Fibroblast of the aortic adventitia (primary cell): ENCODE measurements around the gene TMEM143. TPM values are rescaled to one million over a fixed set of nuclear protein-coding genes. Genes with fewer than 3 reads are reported as not detected.
A peak's percentile ranks its signal among the peaks of the same experiment; 100 is the strongest.

Experiments
- DNase-seq: peaks from one replicate; pipeline ENCODE4 v3.0.0-alpha.2; 2010; ENCODE audit warnings: low read depth
- H3K4me3 ChIP-seq: 2 replicates; pipeline ENCODE4 v1.5.1; 2011; ENCODE audit warnings: low read depth, mild to moderate bottlenecking, control low read depth, low read length, moderate library complexity
- total RNA-seq: library from RNA; depleted of rRNA; stranded (reverse); fragments of >200 nt; gene quantifications from 2 replicates; pipeline ENCODE4 v1.2.3, GENCODE V29; 2012; ENCODE audit warnings: low replicate concordance
- TF ChIP-seq, protein P1 (sequence below): IDR thresholded peaks from 2 replicates; pipeline ENCODE4 v1.5.1; 2011; ENCODE audit warnings: mild to moderate bottlenecking, low read length, control low read depth, inconsistent platforms; ENCODE audit not compliant: insufficient read depth

TMEM143 gene
- total RNA-seq, 1 donor: 5.0 TPM

GRCh38 chr19:48348045-48348444, 15.7 kb downstream of the TMEM143 start:
- TF ChIP-seq, protein P1, sequence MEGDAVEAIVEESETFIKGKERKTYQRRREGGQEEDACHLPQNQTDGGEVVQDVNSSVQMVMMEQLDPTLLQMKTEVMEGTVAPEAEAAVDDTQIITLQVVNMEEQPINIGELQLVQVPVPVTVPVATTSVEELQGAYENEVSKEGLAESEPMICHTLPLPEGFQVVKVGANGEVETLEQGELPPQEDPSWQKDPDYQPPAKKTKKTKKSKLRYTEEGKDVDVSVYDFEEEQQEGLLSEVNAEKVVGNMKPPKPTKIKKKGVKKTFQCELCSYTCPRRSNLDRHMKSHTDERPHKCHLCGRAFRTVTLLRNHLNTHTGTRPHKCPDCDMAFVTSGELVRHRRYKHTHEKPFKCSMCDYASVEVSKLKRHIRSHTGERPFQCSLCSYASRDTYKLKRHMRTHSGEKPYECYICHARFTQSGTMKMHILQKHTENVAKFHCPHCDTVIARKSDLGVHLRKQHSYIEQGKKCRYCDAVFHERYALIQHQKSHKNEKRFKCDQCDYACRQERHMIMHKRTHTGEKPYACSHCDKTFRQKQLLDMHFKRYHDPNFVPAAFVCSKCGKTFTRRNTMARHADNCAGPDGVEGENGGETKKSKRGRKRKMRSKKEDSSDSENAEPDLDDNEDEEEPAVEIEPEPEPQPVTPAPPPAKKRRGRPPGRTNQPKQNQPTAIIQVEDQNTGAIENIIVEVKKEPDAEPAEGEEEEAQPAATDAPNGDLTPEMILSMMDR: no peak
- H3K4me3 ChIP-seq: no peak overlapping the region
- DNase-seq: no peak

GRCh38 chr19:48346191-48346590, 17.5 kb downstream of the TMEM143 start:
- DNase-seq: peak; percentile 34
- TF ChIP-seq, protein P1: no peak
- no peak overlapping the region for H3K4me3 ChIP-seq

DNA sequence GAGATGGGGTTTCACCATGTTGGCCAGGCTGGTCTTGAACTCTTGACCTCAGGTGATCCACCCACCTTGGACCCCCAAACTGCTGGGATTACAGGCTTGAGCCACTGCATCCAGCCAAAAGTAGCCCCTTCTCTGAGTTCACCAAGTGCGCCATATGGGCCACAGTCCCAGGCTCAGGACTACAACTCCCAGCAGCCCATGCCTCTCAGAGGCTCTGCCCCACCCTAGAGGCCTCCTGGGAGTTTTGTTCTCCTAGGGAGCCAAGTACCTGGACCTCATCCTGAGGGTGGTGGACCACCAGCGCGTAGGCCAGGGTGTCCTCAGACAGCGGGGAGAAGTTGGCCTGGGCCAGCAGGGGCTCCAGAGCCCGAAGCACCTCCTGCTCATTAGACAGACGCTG, 18.8 kb downstream of the TMEM143 start:
- TF ChIP-seq, protein P1: no peak
- no peak overlapping the region for H3K4me3 ChIP-seq

DNA sequence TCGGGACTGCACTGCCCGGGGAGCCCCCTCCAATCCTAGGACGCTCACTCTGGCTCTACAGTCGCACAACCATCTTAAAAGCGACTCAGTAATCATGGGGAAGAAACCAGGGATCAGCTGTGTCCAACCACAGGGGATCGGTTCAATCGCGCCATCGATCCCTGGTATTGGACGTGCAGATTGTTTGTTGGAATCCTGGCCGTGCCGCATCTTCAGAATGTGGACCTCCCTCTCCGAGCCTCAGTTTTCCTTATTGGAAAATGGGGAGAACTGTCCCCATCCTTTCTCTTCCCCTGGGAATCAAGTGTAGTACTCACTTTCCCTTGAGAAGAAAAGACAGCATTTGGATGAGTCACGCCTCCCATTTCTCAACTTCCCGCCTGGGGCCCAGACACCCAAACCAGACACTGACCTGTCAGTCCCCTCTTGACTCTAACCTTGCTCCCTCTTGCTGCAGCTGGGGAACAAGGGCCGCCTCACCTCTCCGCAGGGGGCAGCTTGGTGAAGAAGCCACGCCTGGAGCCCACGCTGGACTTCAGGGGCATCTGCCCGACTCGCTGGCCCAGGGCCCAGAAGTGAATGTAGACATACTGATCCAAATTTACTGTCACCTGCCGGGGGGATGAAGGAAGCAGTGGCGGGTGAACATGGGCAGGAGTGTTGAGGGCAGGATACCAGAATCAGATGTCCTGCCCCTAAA, 20.7 kb downstream of the TMEM143 start:
- no peak for DNase-seq
- H3K4me3 ChIP-seq: no peak overlapping the region

More for the DNA sequence above, 18.8 kb downstream of the TMEM143 start:
- DNase-seq: no peak

DNA sequence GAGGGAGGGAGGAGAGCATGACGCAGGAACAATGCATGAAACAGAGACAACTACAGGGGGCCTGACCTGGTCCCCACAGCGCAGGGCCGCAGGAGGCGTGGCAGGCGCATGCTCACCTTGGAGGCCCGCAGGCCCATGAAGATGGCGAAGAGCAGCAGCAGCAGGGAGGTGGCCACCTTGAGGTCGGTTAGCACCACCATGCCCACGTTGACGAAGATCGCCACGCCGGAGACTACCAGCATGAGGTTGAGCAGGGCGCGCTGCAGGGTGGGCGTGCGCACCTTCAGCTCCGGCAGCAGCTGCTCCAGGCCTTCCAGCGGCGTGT, 21.4 kb downstream of the TMEM143 start:
- TF ChIP-seq, protein P1: no peak
- DNase-seq: no peak
- H3K4me3 ChIP-seq: no peak overlapping the region

More for the DNA sequence above, 20.7 kb downstream of the TMEM143 start:
- TF ChIP-seq, protein P1: no peak

- TF ChIP-seq, protein P1: no peak
- no peak overlapping the region for H3K4me3 ChIP-seq
- no peak for DNase-seq
Measured at GRCh38 chr19:48341515-48342413, 22.0 kb downstream of the TMEM143 start.
